ENCODE measurements around the gene CABLES1. TPM values are rescaled to one million over a fixed set of nuclear protein-coding genes. Genes with fewer than 3 reads are reported as not detected.

The CABLES1 gene
- total and polyA plus RNA-seq, 2 of the 8 experiments (the other 6 are each of a cell fraction or from before 2014, with no cell fraction given), result 9.2 to 26.4 TPM

DNA sequence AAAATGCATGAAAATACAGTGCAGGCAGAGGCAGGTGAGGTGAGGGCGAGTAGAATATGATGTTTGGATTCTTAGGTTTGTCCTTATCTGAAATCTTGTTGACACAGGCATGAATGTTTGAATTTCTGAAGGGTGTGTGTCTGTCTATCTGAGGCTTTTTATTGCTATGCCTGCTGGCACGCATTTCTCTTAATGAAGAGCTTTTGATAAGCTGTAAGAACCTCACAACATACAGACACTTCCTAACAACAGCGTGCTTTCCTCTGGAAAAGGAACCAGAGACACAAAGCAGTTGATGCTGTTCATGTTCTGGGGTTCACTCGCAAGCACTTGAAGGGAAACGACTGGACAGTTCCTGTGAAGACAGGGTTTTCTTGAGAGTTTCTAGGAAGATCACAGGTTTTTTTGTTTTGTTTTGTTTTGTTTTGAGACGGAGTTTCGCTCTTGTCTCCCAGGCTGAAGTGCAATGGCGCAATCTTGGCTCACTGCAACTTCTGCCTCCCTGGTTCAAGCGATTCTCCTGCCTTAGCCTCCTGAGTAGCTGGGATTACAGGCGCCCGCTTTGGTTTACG is 33.3 kb upstream of the CABLES1 start:
- Histone ChIP-seq H3K9ac (replicated peaks in 1 of 4; ENCODE audit: extremely low read depth in 1 of 4, low read depth in 3 of 4, low read length in 3 of 4) (no peak overlapping the region), H2BK5ac (ENCODE audit: low read depth, low read length) (no peak overlapping the region), H3K23me2 (ENCODE audit: low read depth, low read length) (no peaks in the 10 kb centered on the region; the same call in 1 of the 2 replicates), H3K36me3 (ENCODE audit: control insufficient read depth in 2 of 4, insufficient read depth in 4 of 4, low read length in 3 of 4) (no peaks in the 10 kb centered on the region), H3K18ac (ENCODE audit: extremely low read depth, low read length) (no peak overlapping the region), H4K5ac (ENCODE audit: insufficient read length, low read depth, low read length) (no peak overlapping the region), H2BK15ac (ENCODE audit: low read length) (no peak overlapping the region), H3K9me3 (ENCODE audit: insufficient read depth in 2 of 2, low read depth in 1 of 2, low read length in 1 of 2) (no peaks in the 10 kb centered on the region; a peak in 1 of 4 replicates), H3K4me2 (ENCODE audit: insufficient read depth in 1 of 2, low read depth in 2 of 2, low read length in 2 of 2) (no peak overlapping the region), H2BK20ac (ENCODE audit: low read length) (no peak overlapping the region), H3K23ac (ENCODE audit: insufficient read length) (no peak overlapping the region), H2AFZ (ENCODE audit: low read length) (no peak overlapping the region), H2BK120ac (replicated peaks; ENCODE audit: low read depth, low read length) (no peak overlapping the region), H4K8ac (ENCODE audit: extremely low read depth, insufficient read depth, low read length) (no peak overlapping the region), H3K14ac (ENCODE audit: insufficient read length) (no peak overlapping the region), H3K79me2 (ENCODE audit: control insufficient read depth in 1 of 2, insufficient read depth in 2 of 2, low read length in 2 of 2) (no peaks in the 10 kb centered on the region), H3K79me1 (ENCODE audit: low read depth, low read length) (no peaks in the 10 kb centered on the region), H3K4ac (replicated peaks; ENCODE audit: insufficient read length, low read depth, low read length) (no peak overlapping the region), H3K27ac (ENCODE audit: low read depth, low read length) (no peak overlapping the region), H2AK5ac (ENCODE audit: low read depth, low read length) (no peak overlapping the region), H4K91ac (replicated peaks; ENCODE audit: insufficient read length, low read length) (no peak overlapping the region), H3K56ac (replicated peaks; ENCODE audit: insufficient read length, low read depth, low read length) (no peak overlapping the region), H2BK12ac (ENCODE audit: low read depth, low read length) (no peak overlapping the region), H3K4me3 (ENCODE audit: extremely low read depth in 1 of 4, insufficient read depth in 2 of 4, low read depth in 3 of 4, low read length in 4 of 4) (no peak overlapping the region), H4K20me1 (replicated peaks in 1 of 2; ENCODE audit: control insufficient read depth in 1 of 2, insufficient read depth in 2 of 2, low read length in 2 of 2) (no peaks in the 10 kb centered on the region), H3K4me1 (replicated peaks in 1 of 4; ENCODE audit: control insufficient read depth in 3 of 4, insufficient read depth in 4 of 4, low read length in 3 of 4) (peaks cover 0 to 4% (median 0%) of the 10 kb centered on the region in 4 experiments; a peak in 1 of 7 replicates), H3K27me3 (replicated peaks in 1 of 4; ENCODE audit: control insufficient read depth in 3 of 4, extremely low read depth in 1 of 4, insufficient read depth in 3 of 4, low read length in 3 of 4) (no peaks in the 10 kb centered on the region)
- ChIA-PET POLR2A (ENCODE audit: partially characterized antibody) (no interaction called here), CTCF (ENCODE audit: partially characterized antibody) (interaction anchor here (0.7 to 1.6 kb wide), 5 partner anchors 24 to 310 kb away, joined by 3 to 4 read pairs (median 3); no protein-coding TSS in a partner anchor)
- DNase-seq (ENCODE audit: low read depth in 1 of 2, low spot score in 2 of 2), result no peak
- no peak for FAIRE-seq
- WGBS, 2 experiments (ENCODE audit: extremely low coverage in 1 of 2, insufficient coverage in 1 of 2, insufficient read length in 1 of 2, insufficient replicate concordance in 2 of 2, low coverage in 1 of 2, low lambda C conversion rate in 2 of 2, missing lambda C conversion rate in 1 of 2), result 96% methylated on average over 12 of the region's 12 CpGs; no CpG with 5 or more reads in 1 of the 2 experiments
- TF ChIP-seq CEBPB (IDR thresholded peaks at IDR 0.05; ENCODE audit: low read depth, low read length) (no peak), NANOG (IDR thresholded peaks at IDR 0.05; ENCODE audit: insufficient read depth, low read depth, low read length, poor library complexity, severe bottlenecking) (no peak), BRCA1 (IDR thresholded peaks at IDR 0.05; ENCODE audit: low read depth, low read length) (no peak), JUND (IDR thresholded peaks at IDR 0.05; ENCODE audit: low read length) (no peak), EGR1 (IDR thresholded peaks at IDR 0.05; ENCODE audit: borderline replicate concordance, low read depth, low read length) (no peak), CBX8 (IDR thresholded peaks at IDR 0.05; ENCODE audit: borderline replicate concordance, low read depth, low read length) (no peak), BCL11A (IDR thresholded peaks at IDR 0.05; ENCODE audit: low read depth in 2 of 2, low read length in 2 of 2) (no peak), EP300 (IDR thresholded peaks at IDR 0.05; ENCODE audit: borderline replicate concordance in 1 of 2, low read depth in 2 of 2, low read length in 2 of 2) (no peak), SIN3A (conservative IDR thresholded peaks at IDR 0.05 in 1 of 2, IDR thresholded peaks at IDR 0.05 in 1 of 2; ENCODE audit: low read depth in 1 of 2, low read length in 2 of 2) (no peak), SRF (IDR thresholded peaks at IDR 0.05; ENCODE audit: low read depth, low read length) (no peak), TBP (IDR thresholded peaks at IDR 0.05; ENCODE audit: low read depth, low read length) (no peak)
- TF ChIP-seq, protein P1, sequence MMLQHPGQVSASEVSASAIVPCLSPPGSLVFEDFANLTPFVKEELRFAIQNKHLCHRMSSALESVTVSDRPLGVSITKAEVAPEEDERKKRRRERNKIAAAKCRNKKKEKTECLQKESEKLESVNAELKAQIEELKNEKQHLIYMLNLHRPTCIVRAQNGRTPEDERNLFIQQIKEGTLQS (IDR thresholded peaks at IDR 0.05; ENCODE audit: insufficient read depth, low read depth, low read length), result no peak
